Hepatocyte (in vitro differentiated cells): ENCODE measurements around the gene TRAPPC3.

Experiments
- CTCF ChIP-seq: fragments of 200-600 bp; sonication (generic); IDR thresholded peaks from 2 replicates; pipeline ENCODE4 v1.5.1; 2016; ENCODE audit warnings: antibody characterized with exemption, mild to moderate bottlenecking; ENCODE audit not compliant: poor library complexity
- EZH2 ChIP-seq: fragments of 200-600 bp; sonication (generic); IDR thresholded peaks from 2 replicates; pipeline ENCODE4 v1.6.1; 2016; ENCODE audit warnings: antibody characterized with exemption, mild to moderate bottlenecking, borderline replicate concordance

DNA sequence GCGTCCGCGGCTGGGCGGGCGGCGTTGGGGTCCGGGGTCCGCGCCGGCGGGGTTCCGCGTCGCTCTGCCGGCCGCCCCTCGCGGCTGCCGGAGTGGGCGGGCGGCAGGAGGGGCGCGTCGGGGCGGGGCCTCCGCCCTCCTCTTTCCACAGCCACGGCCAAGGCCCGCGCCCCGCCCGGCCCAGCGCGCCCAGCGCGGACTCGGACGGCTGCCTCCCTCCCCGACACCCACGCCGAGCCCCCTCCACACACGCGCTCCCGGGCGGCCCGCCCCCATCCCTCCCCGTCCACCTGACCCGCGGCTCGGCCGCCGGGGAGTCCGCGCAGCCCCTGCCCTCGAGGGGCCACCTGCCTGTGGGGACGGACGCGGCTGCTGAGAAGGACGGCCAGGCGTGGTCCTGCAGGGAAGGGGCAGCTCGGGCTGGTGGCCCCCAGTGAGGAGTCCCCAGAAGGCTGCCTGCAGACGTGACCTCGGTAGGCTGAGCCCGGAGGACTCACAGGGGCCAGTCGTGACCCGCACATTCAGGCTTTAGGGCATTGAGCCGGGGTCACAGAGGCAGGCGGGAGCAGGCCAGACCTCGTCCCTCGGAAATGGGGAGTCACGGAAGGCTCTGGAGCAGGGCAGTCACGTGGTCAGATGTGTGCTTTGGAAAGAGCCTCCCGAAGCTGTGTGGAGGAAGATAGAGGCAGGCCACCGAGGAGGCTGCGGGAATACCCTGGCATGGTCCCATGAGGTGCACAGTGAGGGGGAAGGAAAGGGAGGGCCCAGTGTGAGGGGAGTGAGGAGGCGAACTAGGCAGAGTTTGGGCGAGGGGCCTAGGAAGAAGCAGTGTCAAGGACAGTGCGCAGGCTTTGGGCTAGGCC, 23.9 kb downstream of the TRAPPC3 start, which contains the start of gene COL8A2:
- TF ChIP-seq CTCF, result no peak
- no peak for TF ChIP-seq EZH2
